Transverse colon (tissue), 4 donors: Measurements from ENCODE around the gene GTPBP4. TPM values are rescaled to one million over a fixed set of nuclear protein-coding genes. Genes with fewer than 3 reads are reported as not detected.

Experiments
- DNase-seq: peaks from one replicate; pipeline ENCODE4 v3.0.0-alpha.2; 2019
- H3K27ac ChIP-seq, 4 donors: fragments of 200-600 bp; sonication (generic); 2 replicates each; pipeline ENCODE4 v1.5.1; 2016 to 2018; ENCODE audit warnings: inconsistent platforms in 4 of 4
- H3K27me3 ChIP-seq: fragments of 200-600 bp; sonication (generic); 2 replicates; pipeline ENCODE4 v1.5.1; 2017; ENCODE audit warnings: inconsistent platforms
- H3K36me3 ChIP-seq, 4 donors: fragments of 200-600 bp; sonication (generic); 2 replicates each; pipeline ENCODE4 v1.5.1; 2017 to 2019; ENCODE audit warnings: inconsistent platforms in 4 of 4
- H3K4me1 ChIP-seq, 4 donors: fragments of 200-600 bp; sonication (generic); 2 replicates each; pipeline ENCODE4 v1.5.1; 2017 to 2020; ENCODE audit warnings: inconsistent platforms in 4 of 4
- H3K4me3 ChIP-seq, 4 donors: fragments of 200-600 bp; sonication (generic); 1 replicate in 1 of 4; 2 replicates in 3 of 4; pipeline versions ENCODE4 v1.5.1 to v1.6.1; 2017 to 2019; ENCODE audit warnings: inconsistent platforms in 4 of 4
- H3K9me3 ChIP-seq, 2 donors: fragments of 200-600 bp; sonication (generic); 2 replicates each; pipeline ENCODE4 v1.5.1; 2017 to 2019; ENCODE audit warnings: inconsistent platforms in 2 of 2
- CTCF ChIP-seq, 5 experiments: fragments of 200-600 bp in 3 of 5; fragments of 450-650 bp in 2 of 5; sonication (generic) in 3 of 5; IDR thresholded peaks; 1 replicate in 2 of 5; 2 replicates in 3 of 5; pipeline ENCODE4 v1.5.1; 2016 to 2017; ENCODE audit warnings: antibody characterized with exemption in 5 of 5, inconsistent platforms in 3 of 5, mild to moderate bottlenecking in 2 of 5, moderate library complexity in 1 of 5
- EP300 ChIP-seq: sonication (generic); formaldehyde crosslinking; IDR thresholded peaks from one replicate; pipeline ENCODE4 v1.6.1; 2017; ENCODE audit warnings: antibody characterized with exemption, low read depth
- POLR2A ChIP-seq: fragments of 450-650 bp; IDR thresholded peaks from one replicate; pipeline ENCODE4 v1.6.1; 2016; ENCODE audit warnings: antibody characterized with exemption, mild to moderate bottlenecking, moderate library complexity
- POLR2AphosphoS5 ChIP-seq, 3 donors: sonication (generic); formaldehyde crosslinking; IDR thresholded peaks; one replicate each; pipeline ENCODE4 v1.6.1; 2016; ENCODE audit warnings: antibody characterized with exemption in 3 of 3
- WGBS, 2 donors: methylation state at CpG; one replicate each; pipeline ENCODE4 v1.1.5; 2018; ENCODE audit warnings: low coverage in 1 of 2; 5-methylcytosine and 5-hydroxymethylcytosine counted together
- in situ Hi-C, 4 donors: fragments of 200-750 bp; cut with MboI; loops; one replicate each; pipeline versions ENCODE4 v1.15.0 to v1.15.1; 2017; ENCODE audit warnings: low sequenced_read_pairs in 3 of 4, low pct_ligation_motif_present in 1 of 4, low pct_unique_long_range_greater_than_20kb in 1 of 4
- intact Hi-C: fragments of 100-400 bp; cut with DNase I; formaldehyde crosslinking; loops from one replicate; pipeline ENCODE4 v1.15.1; 2023; ENCODE audit warnings: low total_unique reads
- total RNA-seq, 4 donors: library from RNA; depleted of rRNA; stranded (reverse); fragments of >200 nt; gene quantifications; one replicate each; pipeline ENCODE4 v1.1.0, GENCODE V29; 2016

The GTPBP4 gene
- total RNA-seq, 4 donors from 2014 or later = 9.4 to 25.4 (median 17.1) TPM

GRCh38 chr10:948347-948746 is 39.9 kb upstream of the GTPBP4 start:
- intact Hi-C loops = no loop called here
- Histone ChIP-seq H3K9me3 (no peaks in the 10 kb centered on the region), H3K27me3 (no peaks in the 10 kb centered on the region), H3K27ac (no peak overlapping the region), H3K4me1 (no peaks in the 10 kb centered on the region), H3K36me3 (no peaks in the 10 kb centered on the region), H3K4me3 (no peak overlapping the region)
- in situ Hi-C loops = no loop called here
- WGBS, 2 donors = 93 to 99% methylated on average over 3 to 10 of the region's 10 CpGs
- TF ChIP-seq EP300 (no peak), POLR2AphosphoS5 (IDR thresholded peaks at IDR 0.05) (no peak), CTCF (IDR thresholded peaks at IDR 0.05) (no peak), POLR2A (no peak)
- DNase-seq = no peak

- Histone ChIP-seq H3K27ac (no peak overlapping the region), H3K27me3 (no peaks in the 10 kb centered on the region), H3K4me3 (no peak overlapping the region), H3K36me3 (no peaks in the 10 kb centered on the region), H3K9me3 (no peaks in the 10 kb centered on the region), H3K4me1 (no peaks in the 10 kb centered on the region)
- 77 to 88% methylated on average over 9 of the region's 9 CpGs for WGBS, 2 donors
- TF ChIP-seq POLR2AphosphoS5 (IDR thresholded peaks at IDR 0.05) (no peak), CTCF (IDR thresholded peaks at IDR 0.05) (no peak), EP300 (no peak), POLR2A (no peak)
- intact Hi-C loops = no loop called here
- no peak for DNase-seq
- in situ Hi-C loops = no loop called here
Measured at GRCh38 chr10:949446-949845, 38.8 kb upstream of the GTPBP4 start.

- DNase-seq = no peak
- intact Hi-C loops (no loop called here), in situ Hi-C loops (no loop called here)
- TF ChIP-seq POLR2A (no peak), CTCF (IDR thresholded peaks at IDR 0.05) (no peak), EP300 (no peak), POLR2AphosphoS5 (IDR thresholded peaks at IDR 0.05) (no peak)
- Histone ChIP-seq H3K4me1 (no peaks in the 10 kb centered on the region), H3K4me3 (no peak overlapping the region), H3K27ac (no peak overlapping the region), H3K9me3 (no peaks in the 10 kb centered on the region), H3K36me3 (no peaks in the 10 kb centered on the region), H3K27me3 (no peaks in the 10 kb centered on the region)
- 89% methylated on average over 11 of the region's 11 CpGs; no CpG with 5 or more reads in 1 of the 2 donors for WGBS, 2 donors
Measured at GRCh38 chr10:953836-954235, 34.4 kb upstream of the GTPBP4 start.

GRCh38 chr10:954396-954795 is 33.8 kb upstream of the GTPBP4 start:
- in situ Hi-C loops (no loop called here), intact Hi-C loops (no loop called here)
- H3K27ac ChIP-seq = no peak overlapping the region
- H3K36me3 ChIP-seq = no peaks in the 10 kb centered on the region
- H3K27me3 ChIP-seq = no peaks in the 10 kb centered on the region
- H3K9me3 ChIP-seq = no peaks in the 10 kb centered on the region
- WGBS, 2 donors = 94% methylated on average over 21 of the region's 21 CpGs; no CpG with 5 or more reads in 1 of the 2 donors
- no peak for DNase-seq
- H3K4me3 ChIP-seq = no peak overlapping the region
- no peak for TF ChIP-seq CTCF (IDR thresholded peaks at IDR 0.05)
- TF ChIP-seq POLR2A = no peak
- TF ChIP-seq EP300 = no peak
- no peak for TF ChIP-seq POLR2AphosphoS5 (IDR thresholded peaks at IDR 0.05)
- no peaks in the 10 kb centered on the region for H3K4me1 ChIP-seq
